Measurements from ENCODE around the gene PRAMEF18. TPM values are rescaled to one million over a fixed set of nuclear protein-coding genes. Genes with fewer than 3 reads are reported as not detected.
"Not testable (repeated sequence)": the region's sequence is repeated elsewhere in the genome, so short reads cannot be mapped to it uniquely, and the experiment has no call there.

Gene PRAMEF18
- total and polyA plus RNA-seq, 4 donors: 0.08 TPM; not detected in 3

DNA sequence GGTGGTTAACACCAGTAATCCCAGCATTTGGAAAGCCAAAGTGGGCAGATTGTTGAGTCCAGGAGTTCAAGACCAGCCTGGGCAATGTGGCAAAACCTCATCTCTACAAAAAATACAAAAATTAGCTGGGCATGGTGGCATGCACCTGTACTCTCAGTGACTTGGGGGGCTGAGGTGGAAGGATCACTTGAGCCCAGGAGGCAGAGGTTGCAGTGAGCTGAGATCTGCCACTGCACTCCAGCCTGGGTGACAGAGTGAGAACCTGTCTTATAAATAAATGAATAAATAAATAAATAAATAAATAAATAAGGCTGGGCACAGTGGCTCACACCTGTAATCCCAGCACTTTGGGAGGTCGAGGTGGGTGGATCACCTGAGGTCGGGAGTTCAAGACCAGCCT, 6.1 kb upstream of the PRAMEF18 start:
- H3K4me3 ChIP-seq (ENCODE audit: low read depth, low read length); H3K9me3 ChIP-seq (ENCODE audit: control insufficient read depth, insufficient read depth, low read length); H3K4me1 ChIP-seq (ENCODE audit: control insufficient read depth, insufficient read depth, low read length); DNase-seq (ENCODE audit: low read depth in 4 of 6, low spot score in 6 of 6); H3K27me3 ChIP-seq (ENCODE audit: control insufficient read depth, insufficient read depth, low read length); H3K27ac ChIP-seq (ENCODE audit: low read depth, low read length); H3K36me3 ChIP-seq (ENCODE audit: control insufficient read depth, insufficient read depth, low read length): not testable (repeated sequence)
- no CpG with 5 or more reads among the region's 2 CpGs for WGBS (ENCODE audit: insufficient coverage)

GRCh38 chr1:13231061-13231750, 5.3 kb upstream of the PRAMEF18 start:
- H3K4me1 ChIP-seq (ENCODE audit: control insufficient read depth, insufficient read depth, low read length); H3K9me3 ChIP-seq (ENCODE audit: control insufficient read depth, insufficient read depth, low read length); DNase-seq (ENCODE audit: low read depth in 4 of 6, low spot score in 6 of 6); H3K27ac ChIP-seq (ENCODE audit: low read depth, low read length); H3K27me3 ChIP-seq (ENCODE audit: control insufficient read depth, insufficient read depth, low read length); H3K36me3 ChIP-seq (ENCODE audit: control insufficient read depth, insufficient read depth, low read length); H3K4me3 ChIP-seq (ENCODE audit: low read depth, low read length): not testable (repeated sequence)
- WGBS (ENCODE audit: insufficient coverage): 94% methylated on average over 6 of the region's 7 CpGs

- H3K9me3 ChIP-seq (ENCODE audit: control insufficient read depth, insufficient read depth, low read length); H3K4me1 ChIP-seq (ENCODE audit: control insufficient read depth, insufficient read depth, low read length); H3K27me3 ChIP-seq (ENCODE audit: control insufficient read depth, insufficient read depth, low read length); H3K27ac ChIP-seq (ENCODE audit: low read depth, low read length); DNase-seq (ENCODE audit: low read depth in 4 of 6, low spot score in 6 of 6); H3K4me3 ChIP-seq (ENCODE audit: low read depth, low read length); H3K36me3 ChIP-seq (ENCODE audit: control insufficient read depth, insufficient read depth, low read length): not testable (repeated sequence)
- WGBS (ENCODE audit: insufficient coverage): 70% methylated on average over 2 of the region's 2 CpGs
These were observed 4.6 kb upstream of the PRAMEF18 start for GRCh38 chr1:13230601-13231000.

- H3K4me3 ChIP-seq (ENCODE audit: low read depth, low read length); H3K9me3 ChIP-seq (ENCODE audit: control insufficient read depth, insufficient read depth, low read length); H3K27me3 ChIP-seq (ENCODE audit: control insufficient read depth, insufficient read depth, low read length); H3K36me3 ChIP-seq (ENCODE audit: control insufficient read depth, insufficient read depth, low read length); DNase-seq (ENCODE audit: low read depth in 4 of 6, low spot score in 6 of 6); H3K4me1 ChIP-seq (ENCODE audit: control insufficient read depth, insufficient read depth, low read length); H3K27ac ChIP-seq (ENCODE audit: low read depth, low read length): not testable (repeated sequence)
- WGBS (ENCODE audit: insufficient coverage): 70% methylated on average over 3 of the region's 5 CpGs
These were observed 4.1 kb upstream of the PRAMEF18 start for GRCh38 chr1:13230096-13230495.

DNA sequence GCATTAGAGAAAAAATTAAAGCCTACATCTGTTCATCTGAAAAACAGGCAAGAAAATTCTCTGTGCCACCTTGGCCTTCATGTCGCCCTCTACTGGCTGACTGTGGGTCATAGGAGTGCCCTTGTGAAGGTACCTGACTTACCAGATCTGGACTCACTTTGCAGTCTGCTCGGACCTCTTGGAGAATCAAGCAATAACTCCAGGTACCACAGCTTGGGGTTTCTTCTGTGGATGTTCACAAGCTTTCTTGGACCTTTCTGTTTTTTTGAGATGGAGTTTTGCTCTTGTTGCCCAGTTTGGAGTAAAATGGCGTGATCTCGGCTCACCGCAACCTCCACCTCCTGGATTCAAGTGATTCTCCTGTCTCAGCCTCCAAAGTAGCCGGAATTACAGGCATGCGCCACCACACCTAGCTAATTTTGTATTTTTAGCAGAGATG, 2.4 kb upstream of the PRAMEF18 start:
- 73% methylated on average over 7 of the region's 7 CpGs for WGBS (ENCODE audit: insufficient coverage)
- DNase-seq (ENCODE audit: low read depth in 4 of 6, low spot score in 6 of 6): no peak
- H3K27me3 ChIP-seq (ENCODE audit: control insufficient read depth, insufficient read depth, low read length): no peaks in the 10 kb centered on the region
- no peak overlapping the region for H3K4me3 ChIP-seq (ENCODE audit: low read depth, low read length)
- no peaks in the 10 kb centered on the region for H3K4me1 ChIP-seq (ENCODE audit: control insufficient read depth, insufficient read depth, low read length)
- no peak overlapping the region for H3K27ac ChIP-seq (ENCODE audit: low read depth, low read length)
- no peaks in the 10 kb centered on the region for H3K36me3 ChIP-seq (ENCODE audit: control insufficient read depth, insufficient read depth, low read length)
- H3K9me3 ChIP-seq (ENCODE audit: control insufficient read depth, insufficient read depth, low read length): no peaks in the 10 kb centered on the region

DNA sequence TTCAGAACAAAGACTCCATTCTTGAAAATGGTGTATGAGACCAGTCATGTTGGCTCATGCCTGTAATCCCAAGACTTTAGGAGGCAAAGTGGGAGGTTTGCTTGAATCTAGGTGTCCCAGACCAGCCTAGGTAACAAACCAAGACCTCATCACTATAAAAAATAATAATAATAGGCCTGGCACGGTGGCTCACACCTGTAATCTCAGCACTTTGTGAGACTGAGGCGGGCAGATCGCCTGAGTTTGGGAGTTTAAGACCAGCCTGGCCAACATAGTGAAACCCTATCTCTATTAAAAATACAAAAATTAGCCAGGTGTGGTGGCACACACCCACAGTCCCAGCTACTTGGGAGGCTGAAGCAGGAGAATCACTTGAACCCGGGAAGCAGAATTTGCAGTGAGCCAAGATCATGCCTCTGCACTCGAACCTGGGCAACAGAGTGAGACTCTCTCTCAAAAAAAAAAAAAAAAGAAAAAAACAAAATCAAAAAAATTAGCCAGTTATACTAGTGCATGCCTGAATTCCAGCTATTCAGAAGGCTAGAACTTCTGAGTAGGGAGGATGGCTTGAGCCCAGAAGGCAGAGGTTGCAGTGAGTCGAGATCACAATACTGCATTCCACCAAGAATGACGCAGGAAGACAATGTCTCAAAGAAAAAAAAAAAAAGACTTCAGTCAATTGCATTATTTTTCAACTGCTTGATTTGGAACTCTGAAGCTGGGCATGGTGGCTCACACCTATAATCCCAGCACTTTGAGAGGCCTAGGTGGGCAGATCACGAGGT, 1.5 kb upstream of the PRAMEF18 start:
- H3K27ac ChIP-seq (ENCODE audit: low read depth, low read length); H3K4me3 ChIP-seq (ENCODE audit: low read depth, low read length); H3K36me3 ChIP-seq (ENCODE audit: control insufficient read depth, insufficient read depth, low read length); H3K9me3 ChIP-seq (ENCODE audit: control insufficient read depth, insufficient read depth, low read length); DNase-seq (ENCODE audit: low read depth in 4 of 6, low spot score in 6 of 6); H3K27me3 ChIP-seq (ENCODE audit: control insufficient read depth, insufficient read depth, low read length); H3K4me1 ChIP-seq (ENCODE audit: control insufficient read depth, insufficient read depth, low read length): not testable (repeated sequence)
- 91% methylated on average over 6 of the region's 8 CpGs for WGBS (ENCODE audit: insufficient coverage)

GRCh38 chr1:13224480-13225060, 1.4 kb downstream of the PRAMEF18 start:
- no peak overlapping the region for H3K4me3 ChIP-seq (ENCODE audit: low read depth, low read length)
- H3K4me1 ChIP-seq (ENCODE audit: control insufficient read depth, insufficient read depth, low read length): no peaks in the 10 kb centered on the region
- WGBS (ENCODE audit: insufficient coverage): 68% methylated on average over 4 of the region's 5 CpGs
- H3K36me3 ChIP-seq (ENCODE audit: control insufficient read depth, insufficient read depth, low read length): no peaks in the 10 kb centered on the region
- no peak overlapping the region for H3K27ac ChIP-seq (ENCODE audit: low read depth, low read length)
- H3K9me3 ChIP-seq (ENCODE audit: control insufficient read depth, insufficient read depth, low read length): no peaks in the 10 kb centered on the region
- no peak for DNase-seq (ENCODE audit: low read depth in 4 of 6, low spot score in 6 of 6)
- no peaks in the 10 kb centered on the region for H3K27me3 ChIP-seq (ENCODE audit: control insufficient read depth, insufficient read depth, low read length)

DNA sequence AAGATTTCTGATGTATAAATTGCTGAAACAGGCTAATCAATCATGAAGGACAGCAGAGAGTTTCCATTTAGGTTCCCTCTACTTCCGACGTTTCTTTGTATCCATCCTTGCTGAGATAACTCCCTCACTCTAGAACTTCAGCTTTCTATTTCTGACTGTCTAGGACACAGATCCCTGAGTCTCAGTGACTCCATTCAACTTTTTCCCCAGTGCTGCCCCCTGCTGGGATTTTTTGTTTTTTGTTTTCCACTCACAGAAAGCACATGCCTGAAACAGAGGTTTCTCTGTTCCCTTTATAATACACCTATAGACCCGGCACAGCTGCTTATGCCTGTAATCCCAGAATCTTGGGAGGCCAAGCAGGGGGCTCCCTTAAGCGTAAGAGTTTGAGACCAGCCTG, 3.2 kb downstream of the PRAMEF18 start:
- H3K27me3 ChIP-seq (ENCODE audit: control insufficient read depth, insufficient read depth, low read length); DNase-seq (ENCODE audit: low read depth in 4 of 6, low spot score in 6 of 6); H3K27ac ChIP-seq (ENCODE audit: low read depth, low read length); H3K36me3 ChIP-seq (ENCODE audit: control insufficient read depth, insufficient read depth, low read length); H3K4me3 ChIP-seq (ENCODE audit: low read depth, low read length); H3K4me1 ChIP-seq (ENCODE audit: control insufficient read depth, insufficient read depth, low read length); H3K9me3 ChIP-seq (ENCODE audit: control insufficient read depth, insufficient read depth, low read length): not testable (repeated sequence)
- WGBS (ENCODE audit: insufficient coverage): no CpG with 5 or more reads among the region's 4 CpGs

DNA sequence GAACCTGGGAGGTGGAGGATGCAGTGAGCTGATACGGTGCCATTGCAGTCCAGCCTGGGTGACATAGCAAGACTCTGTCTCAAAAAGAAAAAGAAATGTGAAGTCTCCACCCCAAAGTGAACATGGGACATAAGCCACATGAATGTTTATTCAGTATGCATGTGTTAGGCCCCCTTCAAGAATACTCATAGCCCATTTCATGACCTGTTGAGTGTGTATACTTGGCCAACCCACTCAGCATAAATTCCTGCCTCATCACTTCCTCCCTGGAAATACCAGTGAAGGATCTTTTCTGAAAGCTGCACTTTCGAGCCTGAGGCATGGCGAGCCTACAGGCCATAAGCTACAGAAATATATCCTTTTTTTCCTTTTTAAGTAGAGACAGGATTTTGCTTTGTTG, 6.8 kb downstream of the PRAMEF18 start:
- DNase-seq (ENCODE audit: low read depth in 4 of 6, low spot score in 6 of 6); H3K36me3 ChIP-seq (ENCODE audit: control insufficient read depth, insufficient read depth, low read length); H3K4me1 ChIP-seq (ENCODE audit: control insufficient read depth, insufficient read depth, low read length); H3K27me3 ChIP-seq (ENCODE audit: control insufficient read depth, insufficient read depth, low read length); H3K27ac ChIP-seq (ENCODE audit: low read depth, low read length); H3K9me3 ChIP-seq (ENCODE audit: control insufficient read depth, insufficient read depth, low read length); H3K4me3 ChIP-seq (ENCODE audit: low read depth, low read length): not testable (repeated sequence)
- WGBS (ENCODE audit: insufficient coverage): no CpG with 5 or more reads among the region's 3 CpGs

DNA sequence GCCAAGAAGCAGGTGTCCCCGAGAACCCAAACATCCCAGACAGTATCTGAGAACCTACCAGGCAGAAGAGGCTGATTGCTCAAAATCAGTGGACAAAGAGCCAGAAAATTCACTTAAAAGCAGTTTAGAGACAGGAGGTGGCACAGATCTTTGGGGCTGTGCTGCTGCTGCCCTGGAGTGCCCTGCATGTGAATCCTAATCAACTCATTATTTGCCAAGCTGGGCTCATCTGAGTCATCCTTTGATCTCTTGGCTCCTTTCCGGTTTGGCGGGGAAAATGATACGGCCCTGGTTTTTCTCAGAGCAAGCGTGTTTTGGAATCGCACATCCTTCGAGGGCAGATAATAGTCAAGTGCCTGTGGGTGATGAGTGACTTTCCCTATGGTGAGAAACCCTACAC, 9.3 kb downstream of the PRAMEF18 start:
- H3K27ac ChIP-seq (ENCODE audit: low read depth, low read length); H3K4me1 ChIP-seq (ENCODE audit: control insufficient read depth, insufficient read depth, low read length); H3K9me3 ChIP-seq (ENCODE audit: control insufficient read depth, insufficient read depth, low read length); DNase-seq (ENCODE audit: low read depth in 4 of 6, low spot score in 6 of 6); H3K4me3 ChIP-seq (ENCODE audit: low read depth, low read length); H3K27me3 ChIP-seq (ENCODE audit: control insufficient read depth, insufficient read depth, low read length); H3K36me3 ChIP-seq (ENCODE audit: control insufficient read depth, insufficient read depth, low read length): not testable (repeated sequence)
- WGBS (ENCODE audit: insufficient coverage): no CpG with 5 or more reads among the region's 7 CpGs

All from spinal cord (tissue), 10 donors.